NB4 (cell line): ENCODE results near the gene RIMS1.

ENCODE experiments used
- POLR2A ChIP-seq: IDR thresholded peaks from 2 replicates; pipeline ENCODE4 v1.6.1; 2011; ENCODE audit warnings: mild to moderate bottlenecking; ENCODE audit not compliant: insufficient read length; ENCODE audit errors: extremely low read depth
- TF ChIP-seq, protein P1 (sequence below): IDR thresholded peaks from one replicate; pipeline ENCODE4 v1.5.1; 2012; ENCODE audit warnings: low read depth, low read length
- TF ChIP-seq, protein P2 (sequence below): IDR thresholded peaks from 2 replicates; pipeline ENCODE4 v1.6.1; 2011; ENCODE audit warnings: low read depth, low read length

DNA sequence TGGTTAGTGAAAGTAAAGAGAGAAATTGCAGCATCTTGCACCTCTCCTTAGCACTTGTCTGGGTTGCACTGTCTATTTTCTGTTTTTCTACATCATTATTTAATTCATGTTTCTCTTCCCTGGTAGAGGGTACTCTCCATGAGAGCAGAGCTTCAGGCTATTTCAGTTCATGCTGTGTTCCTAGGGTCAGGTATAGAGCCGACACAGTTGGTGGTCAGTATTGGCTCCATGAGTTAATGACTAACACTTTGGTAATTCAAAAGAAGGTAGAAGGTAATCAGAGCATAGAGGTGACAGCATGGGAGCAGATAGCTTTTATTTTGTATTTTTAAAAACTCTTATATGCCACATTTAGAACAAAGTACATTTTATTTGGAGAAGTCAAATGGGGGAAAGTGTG is 42.7 kb downstream of the RIMS1 start:
- TF ChIP-seq, protein P1, sequence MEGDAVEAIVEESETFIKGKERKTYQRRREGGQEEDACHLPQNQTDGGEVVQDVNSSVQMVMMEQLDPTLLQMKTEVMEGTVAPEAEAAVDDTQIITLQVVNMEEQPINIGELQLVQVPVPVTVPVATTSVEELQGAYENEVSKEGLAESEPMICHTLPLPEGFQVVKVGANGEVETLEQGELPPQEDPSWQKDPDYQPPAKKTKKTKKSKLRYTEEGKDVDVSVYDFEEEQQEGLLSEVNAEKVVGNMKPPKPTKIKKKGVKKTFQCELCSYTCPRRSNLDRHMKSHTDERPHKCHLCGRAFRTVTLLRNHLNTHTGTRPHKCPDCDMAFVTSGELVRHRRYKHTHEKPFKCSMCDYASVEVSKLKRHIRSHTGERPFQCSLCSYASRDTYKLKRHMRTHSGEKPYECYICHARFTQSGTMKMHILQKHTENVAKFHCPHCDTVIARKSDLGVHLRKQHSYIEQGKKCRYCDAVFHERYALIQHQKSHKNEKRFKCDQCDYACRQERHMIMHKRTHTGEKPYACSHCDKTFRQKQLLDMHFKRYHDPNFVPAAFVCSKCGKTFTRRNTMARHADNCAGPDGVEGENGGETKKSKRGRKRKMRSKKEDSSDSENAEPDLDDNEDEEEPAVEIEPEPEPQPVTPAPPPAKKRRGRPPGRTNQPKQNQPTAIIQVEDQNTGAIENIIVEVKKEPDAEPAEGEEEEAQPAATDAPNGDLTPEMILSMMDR, result no peak
- TF ChIP-seq, protein P2, sequence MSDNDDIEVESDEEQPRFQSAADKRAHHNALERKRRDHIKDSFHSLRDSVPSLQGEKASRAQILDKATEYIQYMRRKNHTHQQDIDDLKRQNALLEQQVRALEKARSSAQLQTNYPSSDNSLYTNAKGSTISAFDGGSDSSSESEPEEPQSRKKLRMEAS, result no peak
- no peak for TF ChIP-seq POLR2A
